ENCODE measurements around the gene FBXL7.

- TF ChIP-seq CTCF (conservative IDR thresholded peaks at IDR 0.05; ENCODE audit: low read length) (no peak), EZH2phosphoT487 (IDR thresholded peaks at IDR 0.05; ENCODE audit: borderline replicate concordance, low read depth, low read length) (no peak)
These were observed 95.1 kb downstream of the FBXL7 start for GRCh38 chr5:15594977-15595568.
